Natural killer cell treated with Interleukin-12 subunit alpha and Interleukin-12 subunit beta and Interleukin-15 and Interleukin-18, amount 100 ng/mL, for 72 hours (primary cell): ENCODE measurements around the gene MCHR1. TPM values are rescaled to one million over a fixed set of nuclear protein-coding genes. Genes with fewer than 3 reads are reported as not detected.

Experiments used
- ATAC-seq, 2 donors: fragments of 150-1000 bp; cut with Tn5 transposase in 1 of 2; sonication (Bioruptor Pico), chemical (Tn5 transposase) in 1 of 2; 2 replicates each; pipeline ENCODE4 v1.10.0; 2021
- DNase-seq: peaks from one replicate; pipeline ENCODE4 v3.0.0; 2022; ENCODE audit warnings: low spot score
- H3K27ac Mint-ChIP-seq, 2 donors: 1 replicate in 1 of 2; 2 replicates in 1 of 2; pipeline ENCODE4 v1.8.0; 2022; ENCODE audit warnings: mixed read lengths in 2 of 2, mild to moderate bottlenecking in 1 of 2, moderate library complexity in 1 of 2
- H3K27me3 Mint-ChIP-seq, 2 donors: 1 replicate in 1 of 2; 2 replicates in 1 of 2; pipeline ENCODE4 v1.8.0; 2022; ENCODE audit warnings: mixed read lengths in 2 of 2
- H3K36me3 Mint-ChIP-seq: one replicate; pipeline ENCODE4 v1.8.0; 2022; ENCODE audit warnings: mixed read lengths
- H3K4me1 Mint-ChIP-seq, 2 donors: 1 replicate in 1 of 2; 2 replicates in 1 of 2; pipeline ENCODE4 v1.8.0; 2022; ENCODE audit warnings: low read depth in 2 of 2, mixed read lengths in 2 of 2, mild to moderate bottlenecking in 1 of 2
- H3K4me3 Mint-ChIP-seq: one replicate; pipeline ENCODE4 v1.8.0; 2022; ENCODE audit warnings: mixed read lengths
- H3K9me3 Mint-ChIP-seq: 2 replicates; pipeline ENCODE4 v1.8.0; 2022; ENCODE audit warnings: mixed read lengths
- total RNA-seq, 2 donors: library from RNA; stranded (reverse); gene quantifications; one replicate each; pipeline ENCODE4 v1.2.3, GENCODE V29; 2022

Gene MCHR1
- total RNA-seq, 2 donors from 2014 or later = not detected

GRCh38 chr22:40685406-40685805, 6.1 kb downstream of the MCHR1 start:
- Mint-ChIP-seq H3K9me3 (no peaks in the 10 kb centered on the region), H3K27me3 (peaks cover 15 to 20% of the 10 kb centered on the region in 2 donors), H3K27ac (no peak overlapping the region), H3K36me3 (no peaks in the 10 kb centered on the region), H3K4me3 (peak overlapping the region; percentile 69), H3K4me1 (peaks cover 14% of the 10 kb centered on the region in 2 donors)
- DNase-seq = no peak
- no peak for ATAC-seq

GRCh38 chr22:40687706-40688105, 8.4 kb downstream of the MCHR1 start:
- no peak overlapping the region for H3K4me3 Mint-ChIP-seq
- peaks cover 6% of the 10 kb centered on the region in 2 donors for H3K4me1 Mint-ChIP-seq
- H3K27me3 Mint-ChIP-seq = peaks cover 3 to 8% of the 10 kb centered on the region in 2 donors
- DNase-seq (no peak), ATAC-seq (no peak)
- no peaks in the 10 kb centered on the region for H3K36me3 Mint-ChIP-seq
- no peaks in the 10 kb centered on the region for H3K9me3 Mint-ChIP-seq
- H3K27ac Mint-ChIP-seq = no peak overlapping the region

GRCh38 chr22:40690370-40690769, 11.1 kb downstream of the MCHR1 start:
- DNase-seq (no peak), ATAC-seq (no peak)
- Mint-ChIP-seq H3K27ac (no peak overlapping the region), H3K27me3 (peaks cover 5 to 17% of the 10 kb centered on the region in 2 donors), H3K4me1 (no peaks in the 10 kb centered on the region), H3K4me3 (no peak overlapping the region), H3K36me3 (no peaks in the 10 kb centered on the region), H3K9me3 (no peaks in the 10 kb centered on the region)

- Mint-ChIP-seq H3K27me3 (peaks cover 3 to 17% of the 10 kb centered on the region in 2 donors), H3K36me3 (no peaks in the 10 kb centered on the region), H3K4me1 (no peaks in the 10 kb centered on the region), H3K4me3 (no peak overlapping the region), H3K9me3 (no peaks in the 10 kb centered on the region), H3K27ac (no peak overlapping the region)
- DNase-seq (no peak), ATAC-seq (no peak)
Measured at GRCh38 chr22:40691532-40691931, 12.2 kb downstream of the MCHR1 start.

GRCh38 chr22:40694411-40694810, 15.1 kb downstream of the MCHR1 start:
- Mint-ChIP-seq H3K4me3 (no peak overlapping the region), H3K27me3 (peaks cover 6 to 27% of the 10 kb centered on the region in 2 donors), H3K4me1 (no peaks in the 10 kb centered on the region), H3K27ac (no peak overlapping the region), H3K36me3 (no peaks in the 10 kb centered on the region), H3K9me3 (no peaks in the 10 kb centered on the region)
- ATAC-seq (no peak), DNase-seq (no peak)

- Mint-ChIP-seq H3K36me3 (no peaks in the 10 kb centered on the region), H3K4me1 (peaks cover 0 to 3% of the 10 kb centered on the region in 2 donors), H3K9me3 (no peaks in the 10 kb centered on the region), H3K27me3 (peaks cover 10 to 22% of the 10 kb centered on the region in 2 donors), H3K27ac (no peak overlapping the region), H3K4me3 (no peak overlapping the region)
- no peak for ATAC-seq
- DNase-seq = no peak
Measured at GRCh38 chr22:40701274-40701673, 22.0 kb downstream of the MCHR1 start.

GRCh38 chr22:40703174-40703573, 23.9 kb downstream of the MCHR1 start:
- no peak overlapping the region for H3K27ac Mint-ChIP-seq
- DNase-seq (no peak), ATAC-seq (no peak)
- H3K9me3 Mint-ChIP-seq = no peaks in the 10 kb centered on the region
- no peak overlapping the region for H3K4me3 Mint-ChIP-seq
- H3K27me3 Mint-ChIP-seq = peaks cover 8 to 9% of the 10 kb centered on the region in 2 donors
- H3K36me3 Mint-ChIP-seq = no peaks in the 10 kb centered on the region
- H3K4me1 Mint-ChIP-seq = peaks cover 0 to 3% of the 10 kb centered on the region in 2 donors

- no peaks in the 10 kb centered on the region for H3K9me3 Mint-ChIP-seq
- no peak overlapping the region for H3K27ac Mint-ChIP-seq
- no peaks in the 10 kb centered on the region for H3K36me3 Mint-ChIP-seq
- DNase-seq (no peak), ATAC-seq (no peak)
- peaks cover 0 to 3% of the 10 kb centered on the region in 2 donors for H3K4me1 Mint-ChIP-seq
- no peak overlapping the region for H3K4me3 Mint-ChIP-seq
- H3K27me3 Mint-ChIP-seq = peaks cover 5 to 6% of the 10 kb centered on the region in 2 donors
Measured at GRCh38 chr22:40703736-40704135, 24.5 kb downstream of the MCHR1 start.

GRCh38 chr22:40705918-40706682, 26.8 kb downstream of the MCHR1 start:
- no peak overlapping the region for H3K4me3 Mint-ChIP-seq
- H3K9me3 Mint-ChIP-seq = no peaks in the 10 kb centered on the region
- no peak overlapping the region for H3K27ac Mint-ChIP-seq
- H3K36me3 Mint-ChIP-seq = no peaks in the 10 kb centered on the region
- peaks cover 0 to 3% of the 10 kb centered on the region in 2 donors for H3K4me1 Mint-ChIP-seq
- ATAC-seq (no peak), DNase-seq (no peak)
- H3K27me3 Mint-ChIP-seq = peaks cover 5 to 6% of the 10 kb centered on the region in 2 donors

GRCh38 chr22:40707154-40707553, 27.9 kb downstream of the MCHR1 start:
- Mint-ChIP-seq H3K36me3 (no peaks in the 10 kb centered on the region), H3K4me3 (no peak overlapping the region), H3K4me1 (peaks cover 0 to 3% of the 10 kb centered on the region in 2 donors), H3K9me3 (no peaks in the 10 kb centered on the region), H3K27me3 (peaks cover 6 to 7% of the 10 kb centered on the region in 2 donors), H3K27ac (no peak overlapping the region)
- ATAC-seq (no peak), DNase-seq (no peak)

- peaks cover 0 to under 1% of the 10 kb centered on the region in 2 donors for H3K4me1 Mint-ChIP-seq
- peaks cover 4 to 6% of the 10 kb centered on the region in 2 donors for H3K27me3 Mint-ChIP-seq
- ATAC-seq = no peak
- no peaks in the 10 kb centered on the region for H3K36me3 Mint-ChIP-seq
- no peaks in the 10 kb centered on the region for H3K9me3 Mint-ChIP-seq
- DNase-seq = no peak
- no peak overlapping the region for H3K4me3 Mint-ChIP-seq
- H3K27ac Mint-ChIP-seq = no peak overlapping the region
Measured at GRCh38 chr22:40708177-40708576, 28.9 kb downstream of the MCHR1 start.

- no peak overlapping the region for H3K27ac Mint-ChIP-seq
- no peaks in the 10 kb centered on the region for H3K4me1 Mint-ChIP-seq
- DNase-seq (no peak), ATAC-seq (no peak)
- H3K27me3 Mint-ChIP-seq = peaks cover 10% of the 10 kb centered on the region in 2 donors
- no peaks in the 10 kb centered on the region for H3K36me3 Mint-ChIP-seq
- H3K9me3 Mint-ChIP-seq = no peaks in the 10 kb centered on the region
- H3K4me3 Mint-ChIP-seq = no peak overlapping the region
Measured at GRCh38 chr22:40709752-40710413, 30.6 kb downstream of the MCHR1 start.

GRCh38 chr22:40712311-40712710, 33.0 kb downstream of the MCHR1 start:
- DNase-seq (no peak), ATAC-seq (no peak)
- no peak overlapping the region for H3K27ac Mint-ChIP-seq

More at GRCh38 chr22:40712311-40712710, 33.0 kb downstream of the MCHR1 start:
- no peaks in the 10 kb centered on the region for H3K4me1 Mint-ChIP-seq
- peaks cover 6 to 14% of the 10 kb centered on the region in 2 donors for H3K27me3 Mint-ChIP-seq
- H3K36me3 Mint-ChIP-seq = no peaks in the 10 kb centered on the region
- no peak overlapping the region for H3K4me3 Mint-ChIP-seq
- H3K9me3 Mint-ChIP-seq = no peaks in the 10 kb centered on the region
